ENCODE data around the gene BOLA1.

DNA sequence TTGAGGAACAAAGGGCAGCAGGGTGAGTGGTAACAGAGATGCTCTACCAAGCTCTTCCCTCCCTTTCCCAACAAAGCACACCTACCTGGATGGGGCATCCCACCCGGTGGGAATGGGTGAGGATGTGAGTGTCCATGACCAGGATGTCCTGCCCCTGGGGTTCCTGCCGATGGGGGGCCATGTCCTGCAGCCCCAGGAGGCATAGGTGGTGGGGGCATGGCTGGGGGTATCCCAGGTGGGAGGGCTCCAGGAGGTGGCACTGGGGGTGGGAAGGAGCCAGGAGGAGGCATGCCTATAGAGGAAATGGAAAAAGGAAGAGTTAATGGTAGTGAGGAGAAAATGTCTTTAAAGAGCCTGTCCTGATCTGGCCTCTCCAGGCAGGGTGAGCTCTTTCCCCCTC lies 26.4 kb downstream of the BOLA1 start:
- TF ChIP-seq, protein P1, sequence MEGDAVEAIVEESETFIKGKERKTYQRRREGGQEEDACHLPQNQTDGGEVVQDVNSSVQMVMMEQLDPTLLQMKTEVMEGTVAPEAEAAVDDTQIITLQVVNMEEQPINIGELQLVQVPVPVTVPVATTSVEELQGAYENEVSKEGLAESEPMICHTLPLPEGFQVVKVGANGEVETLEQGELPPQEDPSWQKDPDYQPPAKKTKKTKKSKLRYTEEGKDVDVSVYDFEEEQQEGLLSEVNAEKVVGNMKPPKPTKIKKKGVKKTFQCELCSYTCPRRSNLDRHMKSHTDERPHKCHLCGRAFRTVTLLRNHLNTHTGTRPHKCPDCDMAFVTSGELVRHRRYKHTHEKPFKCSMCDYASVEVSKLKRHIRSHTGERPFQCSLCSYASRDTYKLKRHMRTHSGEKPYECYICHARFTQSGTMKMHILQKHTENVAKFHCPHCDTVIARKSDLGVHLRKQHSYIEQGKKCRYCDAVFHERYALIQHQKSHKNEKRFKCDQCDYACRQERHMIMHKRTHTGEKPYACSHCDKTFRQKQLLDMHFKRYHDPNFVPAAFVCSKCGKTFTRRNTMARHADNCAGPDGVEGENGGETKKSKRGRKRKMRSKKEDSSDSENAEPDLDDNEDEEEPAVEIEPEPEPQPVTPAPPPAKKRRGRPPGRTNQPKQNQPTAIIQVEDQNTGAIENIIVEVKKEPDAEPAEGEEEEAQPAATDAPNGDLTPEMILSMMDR (IDR thresholded peaks at IDR 0.05) = no peak
- no peak for TF ChIP-seq POLR2A (IDR thresholded peaks at IDR 0.05)

All from thyroid gland (tissue), 4 donors.